ENCODE measurements around the gene OGFOD2.

OGFOD2 gene

DNA sequence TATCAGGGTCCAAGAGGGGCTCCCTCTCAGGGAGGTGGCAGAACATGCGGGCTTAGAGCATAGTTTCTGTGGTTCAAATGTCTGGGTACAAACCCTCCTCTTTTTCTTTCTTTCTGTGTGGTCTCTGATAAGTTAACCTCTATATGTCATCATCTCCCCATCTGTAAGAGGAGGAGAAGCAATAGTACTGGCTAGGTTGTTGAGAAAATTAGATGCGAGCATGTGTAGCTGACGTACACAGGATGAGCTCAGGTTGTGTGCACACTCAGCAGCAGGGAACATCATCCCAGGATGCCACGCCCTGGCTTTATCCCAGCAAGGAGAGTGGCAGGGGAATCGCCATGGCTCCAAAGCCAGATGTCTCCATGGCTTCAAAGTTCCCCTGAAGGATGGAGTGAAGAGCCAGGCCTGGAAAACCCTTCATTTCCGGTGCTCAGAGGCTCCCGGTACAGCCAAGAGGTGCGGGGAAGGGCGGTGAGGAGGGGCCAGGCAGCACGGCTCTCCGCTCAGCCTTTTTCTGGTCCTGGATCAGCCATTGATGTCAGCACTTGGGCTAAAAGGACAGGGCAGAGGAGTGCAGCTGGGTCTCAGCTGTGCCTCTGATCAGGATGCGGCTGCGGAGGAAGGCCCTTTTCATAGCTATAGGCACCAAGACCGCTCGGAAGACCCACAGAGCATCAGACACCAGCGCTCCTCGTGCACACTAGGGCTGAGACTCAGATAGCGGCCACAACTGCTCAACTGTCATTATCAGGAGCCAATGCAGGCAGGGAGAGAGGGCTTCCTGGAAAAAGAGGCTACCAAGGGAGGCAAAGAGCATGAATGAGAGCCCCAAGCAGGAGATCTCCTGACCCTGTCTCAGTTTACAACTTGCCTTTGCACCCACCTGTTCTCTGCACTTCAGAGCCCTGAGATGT lies 46.9 kb downstream of the OGFOD2 start:
- H3K27ac ChIP-seq (ENCODE audit: low read depth in 2 of 2, low read length in 2 of 2) = no peak overlapping the region
- H3K9me3 ChIP-seq (ENCODE audit: control insufficient read depth in 2 of 2, low read length in 2 of 2) = no peaks in the 10 kb centered on the region
- no peak overlapping the region for H3K4me3 ChIP-seq (ENCODE audit: low read length in 2 of 2)
- H3K9ac ChIP-seq (ENCODE audit: low read depth in 1 of 2, low read length in 2 of 2) = no peak overlapping the region
- H3K36me3 ChIP-seq (ENCODE audit: control insufficient read depth in 2 of 2, insufficient read depth in 2 of 2, low read length in 2 of 2) = no peaks in the 10 kb centered on the region
- H3K27me3 ChIP-seq (ENCODE audit: control insufficient read depth in 2 of 2, insufficient read depth in 2 of 2, low read length in 2 of 2) = no peaks in the 10 kb centered on the region
- H3K4me1 ChIP-seq (ENCODE audit: control insufficient read depth in 2 of 2, insufficient read depth in 2 of 2, low read length in 2 of 2) = peaks cover 0 to 7% of the 10 kb centered on the region in 2 donors

DNA sequence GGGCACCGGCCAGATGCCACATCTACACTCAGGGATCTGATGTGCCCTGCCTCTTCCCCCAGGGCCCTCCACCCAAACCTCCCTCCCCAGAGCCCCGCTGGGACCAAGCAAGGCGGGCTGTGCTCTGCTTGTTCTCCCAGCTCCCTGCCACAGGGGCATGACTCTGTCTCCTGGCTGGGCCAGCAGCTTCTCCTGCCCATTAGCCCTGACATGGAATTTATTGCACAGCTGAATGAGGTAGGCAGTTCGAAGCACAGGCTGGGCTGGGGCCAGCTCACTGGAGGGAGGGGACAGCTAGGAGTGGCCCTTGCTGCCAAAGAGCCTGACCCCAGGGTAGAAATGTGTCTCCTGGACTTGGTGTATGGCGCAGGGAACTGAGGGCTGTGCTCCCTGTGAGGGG lies 47.8 kb downstream of the OGFOD2 start:
- no peak overlapping the region for H3K4me3 ChIP-seq (ENCODE audit: low read length in 2 of 2)
- peaks cover 0 to 5% of the 10 kb centered on the region in 2 donors for H3K36me3 ChIP-seq (ENCODE audit: control insufficient read depth in 2 of 2, insufficient read depth in 2 of 2, low read length in 2 of 2)
- peaks cover 0 to 7% of the 10 kb centered on the region in 2 donors for H3K4me1 ChIP-seq (ENCODE audit: control insufficient read depth in 2 of 2, insufficient read depth in 2 of 2, low read length in 2 of 2)
- no peaks in the 10 kb centered on the region for H3K27me3 ChIP-seq (ENCODE audit: control insufficient read depth in 2 of 2, insufficient read depth in 2 of 2, low read length in 2 of 2)
- H3K27ac ChIP-seq (ENCODE audit: low read depth in 2 of 2, low read length in 2 of 2) = no peak overlapping the region
- no peaks in the 10 kb centered on the region for H3K9me3 ChIP-seq (ENCODE audit: control insufficient read depth in 2 of 2, low read length in 2 of 2)
- no peak overlapping the region for H3K9ac ChIP-seq (ENCODE audit: low read depth in 1 of 2, low read length in 2 of 2)

DNA sequence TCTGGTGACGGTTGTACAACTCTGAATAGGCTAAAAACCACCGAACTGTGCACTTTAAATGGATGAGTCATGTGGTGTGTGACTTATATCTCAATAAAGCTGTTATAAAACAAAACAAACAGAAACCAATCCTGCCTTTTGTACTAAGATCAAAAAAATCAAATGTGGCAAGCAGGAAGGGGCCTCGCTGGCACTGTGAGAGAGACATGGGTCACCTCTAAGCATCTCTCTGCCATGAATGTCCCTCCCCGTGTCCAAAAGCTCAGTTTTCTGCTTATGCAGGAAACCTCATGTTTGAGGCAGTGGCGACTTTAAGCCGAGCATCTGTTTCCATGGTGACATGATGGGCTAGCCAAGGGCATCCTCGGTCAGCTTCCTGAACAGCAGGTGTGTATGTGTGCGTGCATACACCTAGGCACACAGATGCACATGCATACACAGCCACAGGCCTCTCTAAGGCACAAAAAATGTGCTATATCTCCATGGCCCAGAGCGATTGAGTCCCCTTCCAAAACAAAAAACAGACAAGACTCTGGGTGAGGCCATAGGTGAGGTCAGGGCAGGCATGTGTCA lies 49.9 kb downstream of the OGFOD2 start:
- H3K27me3 ChIP-seq (ENCODE audit: control insufficient read depth in 2 of 2, insufficient read depth in 2 of 2, low read length in 2 of 2) = no peaks in the 10 kb centered on the region
- peaks cover 0 to 7% of the 10 kb centered on the region in 2 donors for H3K4me1 ChIP-seq (ENCODE audit: control insufficient read depth in 2 of 2, insufficient read depth in 2 of 2, low read length in 2 of 2)
- H3K4me3 ChIP-seq (ENCODE audit: low read length in 2 of 2) = no peak overlapping the region
- H3K36me3 ChIP-seq (ENCODE audit: control insufficient read depth in 2 of 2, insufficient read depth in 2 of 2, low read length in 2 of 2) = peaks cover 0 to 9% of the 10 kb centered on the region in 2 donors
- H3K9ac ChIP-seq (ENCODE audit: low read depth in 1 of 2, low read length in 2 of 2) = no peak overlapping the region
- no peaks in the 10 kb centered on the region for H3K9me3 ChIP-seq (ENCODE audit: control insufficient read depth in 2 of 2, low read length in 2 of 2)
- H3K27ac ChIP-seq (ENCODE audit: low read depth in 2 of 2, low read length in 2 of 2) = no peak overlapping the region

DNA sequence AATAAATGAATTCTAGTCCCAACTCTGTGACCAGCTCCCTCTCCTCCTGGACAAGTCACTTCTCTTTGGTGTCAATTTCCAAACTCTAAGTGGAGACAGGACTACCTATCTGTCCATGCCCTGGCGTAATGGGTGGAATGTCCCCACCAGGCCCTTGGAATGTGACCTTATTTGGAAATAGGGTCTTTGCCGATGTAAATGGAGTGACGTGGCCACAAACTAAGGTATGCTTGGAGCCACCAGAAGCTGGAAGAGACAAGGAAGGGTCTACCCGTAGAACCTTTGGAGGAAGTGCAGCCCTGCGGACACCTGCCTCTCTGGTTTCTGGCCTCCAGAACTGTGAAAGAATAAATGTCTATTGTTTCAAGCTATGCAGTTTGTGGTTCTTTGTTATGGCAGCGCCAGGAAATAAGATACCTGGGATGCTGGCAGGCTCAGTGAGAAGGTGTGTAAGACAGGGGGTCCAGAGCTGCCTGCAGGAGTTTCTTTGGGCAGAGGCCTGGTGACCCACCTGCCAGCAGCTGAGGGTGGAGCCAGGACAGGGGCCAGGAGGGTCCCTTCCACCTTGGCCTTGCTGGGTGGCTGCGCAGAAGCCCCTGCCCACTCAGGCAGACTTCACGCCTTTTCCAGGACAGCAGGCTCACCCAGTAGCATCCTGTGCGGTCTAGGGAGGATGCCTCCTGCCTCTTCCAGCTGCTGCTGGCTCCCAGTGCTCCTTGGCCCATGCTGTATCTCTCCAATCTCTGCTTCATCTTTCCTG lies 51.2 kb downstream of the OGFOD2 start:
- no peak overlapping the region for H3K9ac ChIP-seq (ENCODE audit: low read depth in 1 of 2, low read length in 2 of 2)
- peaks cover 0 to 9% of the 10 kb centered on the region in 2 donors for H3K36me3 ChIP-seq (ENCODE audit: control insufficient read depth in 2 of 2, insufficient read depth in 2 of 2, low read length in 2 of 2)
- H3K9me3 ChIP-seq (ENCODE audit: control insufficient read depth in 2 of 2, low read length in 2 of 2) = no peaks in the 10 kb centered on the region
- H3K4me1 ChIP-seq (ENCODE audit: control insufficient read depth in 2 of 2, insufficient read depth in 2 of 2, low read length in 2 of 2) = peaks cover 0 to 7% of the 10 kb centered on the region in 2 donors
- no peak overlapping the region for H3K4me3 ChIP-seq (ENCODE audit: low read length in 2 of 2)
- H3K27ac ChIP-seq (ENCODE audit: low read depth in 2 of 2, low read length in 2 of 2) = no peak overlapping the region
- no peaks in the 10 kb centered on the region for H3K27me3 ChIP-seq (ENCODE audit: control insufficient read depth in 2 of 2, insufficient read depth in 2 of 2, low read length in 2 of 2)

DNA sequence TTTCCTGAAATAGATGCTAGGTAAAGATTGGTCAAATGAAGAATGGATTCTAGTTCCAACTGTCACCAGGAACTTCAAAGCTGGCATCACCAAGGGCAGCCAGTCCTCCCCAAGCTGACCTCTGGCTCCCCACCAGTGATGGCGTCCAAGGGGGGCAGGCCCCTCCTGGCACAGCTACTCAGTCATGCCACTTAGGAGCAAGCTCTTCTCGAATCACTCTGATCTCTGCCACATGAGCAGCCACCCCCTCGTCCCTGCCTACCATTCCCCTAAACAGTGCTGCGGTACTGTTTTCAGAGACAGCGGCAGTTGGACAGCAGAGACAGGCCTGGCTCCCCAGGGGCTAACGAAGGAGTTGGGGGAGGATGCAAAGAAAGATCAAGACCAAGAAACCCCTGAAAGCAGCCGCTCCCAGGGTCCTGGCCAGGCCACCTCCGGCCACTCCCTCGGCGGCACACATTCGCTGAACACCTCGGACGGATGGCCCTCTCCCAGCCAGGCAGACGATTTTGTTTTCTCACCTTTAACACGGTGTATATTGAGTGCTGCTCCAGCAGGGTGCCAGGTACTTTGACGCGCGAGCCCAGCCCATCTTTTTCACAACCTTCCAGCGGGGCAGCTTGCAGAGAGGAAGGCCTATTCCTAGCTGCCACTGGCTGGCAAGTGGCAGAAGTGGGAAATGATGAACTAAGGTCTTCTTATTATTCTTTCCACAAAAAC lies 52.8 kb downstream of the OGFOD2 start:
- H3K4me3 ChIP-seq (ENCODE audit: low read length in 2 of 2) = no peak overlapping the region
- H3K27ac ChIP-seq (ENCODE audit: low read depth in 2 of 2, low read length in 2 of 2) = no peak overlapping the region
- peaks cover 0 to 9% of the 10 kb centered on the region in 2 donors for H3K36me3 ChIP-seq (ENCODE audit: control insufficient read depth in 2 of 2, insufficient read depth in 2 of 2, low read length in 2 of 2)
- H3K4me1 ChIP-seq (ENCODE audit: control insufficient read depth in 2 of 2, insufficient read depth in 2 of 2, low read length in 2 of 2) = peaks cover 0 to 7% of the 10 kb centered on the region in 2 donors
- H3K9ac ChIP-seq (ENCODE audit: low read depth in 1 of 2, low read length in 2 of 2) = no peak overlapping the region
- H3K9me3 ChIP-seq (ENCODE audit: control insufficient read depth in 2 of 2, low read length in 2 of 2) = no peaks in the 10 kb centered on the region
- H3K27me3 ChIP-seq (ENCODE audit: control insufficient read depth in 2 of 2, insufficient read depth in 2 of 2, low read length in 2 of 2) = no peaks in the 10 kb centered on the region

DNA sequence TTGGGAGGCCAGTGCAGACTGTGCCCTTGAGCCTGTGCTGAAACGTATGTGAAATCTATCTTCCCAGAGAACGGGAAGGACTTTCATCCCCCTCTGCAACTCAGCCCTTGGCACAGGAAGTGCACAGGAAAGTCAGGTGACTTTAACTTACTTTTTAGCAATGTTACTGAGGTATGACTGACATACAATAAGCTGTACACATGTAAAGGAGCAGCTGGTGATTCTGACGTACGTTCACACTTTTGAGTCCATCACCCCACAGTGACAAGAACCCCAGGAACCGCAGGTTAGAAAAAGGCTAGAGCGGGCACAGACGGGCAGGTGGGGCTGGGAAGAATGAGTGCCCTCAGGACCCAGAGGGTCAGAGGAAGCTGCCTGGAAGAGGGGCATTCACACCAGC lies 53.4 kb downstream of the OGFOD2 start:
- H3K4me1 ChIP-seq (ENCODE audit: control insufficient read depth in 2 of 2, insufficient read depth in 2 of 2, low read length in 2 of 2) = peaks cover 0 to 7% of the 10 kb centered on the region in 2 donors
- H3K4me3 ChIP-seq (ENCODE audit: low read length in 2 of 2) = no peak overlapping the region
- no peak overlapping the region for H3K9ac ChIP-seq (ENCODE audit: low read depth in 1 of 2, low read length in 2 of 2)
- no peaks in the 10 kb centered on the region for H3K9me3 ChIP-seq (ENCODE audit: control insufficient read depth in 2 of 2, low read length in 2 of 2)
- H3K36me3 ChIP-seq (ENCODE audit: control insufficient read depth in 2 of 2, insufficient read depth in 2 of 2, low read length in 2 of 2) = peaks cover 0 to 14% of the 10 kb centered on the region in 2 donors
- H3K27me3 ChIP-seq (ENCODE audit: control insufficient read depth in 2 of 2, insufficient read depth in 2 of 2, low read length in 2 of 2) = no peaks in the 10 kb centered on the region
- no peak overlapping the region for H3K27ac ChIP-seq (ENCODE audit: low read depth in 2 of 2, low read length in 2 of 2)

DNA sequence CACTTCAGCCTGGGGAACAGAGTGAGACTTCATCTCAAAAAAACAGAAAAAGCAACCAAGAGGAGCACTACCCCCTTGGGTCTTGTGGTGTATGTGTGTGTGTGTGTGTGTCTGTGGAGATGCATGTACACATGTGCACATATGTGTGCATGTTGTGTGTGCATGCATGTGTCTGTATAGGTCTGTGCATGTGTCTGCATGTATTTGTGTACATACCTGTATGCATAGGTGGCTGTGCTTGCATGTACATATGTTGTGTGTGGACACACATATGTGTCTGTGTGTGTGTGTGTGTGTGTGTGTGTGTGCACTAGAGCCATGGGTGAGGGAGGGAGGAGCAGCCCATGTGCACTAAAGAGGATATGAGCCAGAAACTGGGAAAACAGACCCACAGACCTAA lies 54.5 kb downstream of the OGFOD2 start:
- H3K27me3 ChIP-seq (ENCODE audit: control insufficient read depth in 2 of 2, insufficient read depth in 2 of 2, low read length in 2 of 2) = no peaks in the 10 kb centered on the region
- peaks cover 0 to 14% of the 10 kb centered on the region in 2 donors for H3K36me3 ChIP-seq (ENCODE audit: control insufficient read depth in 2 of 2, insufficient read depth in 2 of 2, low read length in 2 of 2)
- H3K4me1 ChIP-seq (ENCODE audit: control insufficient read depth in 2 of 2, insufficient read depth in 2 of 2, low read length in 2 of 2) = peaks cover 0 to 5% of the 10 kb centered on the region in 2 donors
- no peak overlapping the region for H3K4me3 ChIP-seq (ENCODE audit: low read length in 2 of 2)
- no peaks in the 10 kb centered on the region for H3K9me3 ChIP-seq (ENCODE audit: control insufficient read depth in 2 of 2, low read length in 2 of 2)
- no peak overlapping the region for H3K9ac ChIP-seq (ENCODE audit: low read depth in 1 of 2, low read length in 2 of 2)
- H3K27ac ChIP-seq (ENCODE audit: low read depth in 2 of 2, low read length in 2 of 2) = no peak overlapping the region
